ENCODE results near the gene PLEKHH3.
A peak's percentile ranks its signal among the peaks of the same experiment; 100 is the strongest.

The PLEKHH3 gene

GRCh38 chr17:42676424-42677011 lies at the start of gene PLEKHH3:
TSS of gene PLEKHH3 (minus strand) at chr17:42676994. CDS start at chr17:42676563, 431 bp downstream.
- peak; percentile 11 for DNase-seq

GRCh38 chr17:42725143-42725542 lies 48.3 kb upstream of the PLEKHH3 start:
- DNase-seq, result no peak

GRCh38 chr17:42723636-42724035 lies 46.8 kb upstream of the PLEKHH3 start:
- DNase-seq, result no peak

- DNase-seq, result peak; percentile 76
Observed at GRCh38 chr17:42720996-42721583, 44.3 kb upstream of the PLEKHH3 start.

GRCh38 chr17:42709561-42709960 lies 32.8 kb upstream of the PLEKHH3 start:
- DNase-seq, result no peak

GRCh38 chr17:42708588-42708987 lies 31.8 kb upstream of the PLEKHH3 start:
- DNase-seq, result no peak

- peak; percentile 65 for DNase-seq
Observed at GRCh38 chr17:42706732-42707131, 29.9 kb upstream of the PLEKHH3 start.

- no peak for DNase-seq
Observed at GRCh38 chr17:42704837-42705494, 28.2 kb upstream of the PLEKHH3 start.

GRCh38 chr17:42704490-42704836 lies 27.7 kb upstream of the PLEKHH3 start:
- no peak for DNase-seq

- no peak for DNase-seq
Observed at GRCh38 chr17:42702446-42702845, 25.7 kb upstream of the PLEKHH3 start.

- no peak for DNase-seq
Observed at GRCh38 chr17:42700586-42701289, 23.9 kb upstream of the PLEKHH3 start.

- DNase-seq, result no peak
Observed at GRCh38 chr17:42699415-42699740, 22.6 kb upstream of the PLEKHH3 start.

- no peak for DNase-seq
Observed at GRCh38 chr17:42698736-42699414, 22.1 kb upstream of the PLEKHH3 start.

- no peak for DNase-seq
Observed at GRCh38 chr17:42697108-42697811, 20.5 kb upstream of the PLEKHH3 start.

- no peak for DNase-seq
Observed at GRCh38 chr17:42695500-42695899, 18.7 kb upstream of the PLEKHH3 start.

GRCh38 chr17:42694524-42694923 lies 17.7 kb upstream of the PLEKHH3 start:
- no peak for DNase-seq

- no peak for DNase-seq
Observed at GRCh38 chr17:42692489-42692888, 15.7 kb upstream of the PLEKHH3 start.

- no peak for DNase-seq
Observed at GRCh38 chr17:42691021-42691545, 14.3 kb upstream of the PLEKHH3 start.

GRCh38 chr17:42690596-42690995 lies 13.8 kb upstream of the PLEKHH3 start:
- no peak for DNase-seq

- DNase-seq, result no peak
Observed at GRCh38 chr17:42687707-42688320, 11.0 kb upstream of the PLEKHH3 start.

GRCh38 chr17:42686520-42687128 lies 9.8 kb upstream of the PLEKHH3 start:
- no peak for DNase-seq

GRCh38 chr17:42685831-42686230 lies 9.0 kb upstream of the PLEKHH3 start:
- DNase-seq, result no peak
